DOHH2 (cell line): ENCODE results near the gene LENG8.
A peak's percentile ranks its signal among the peaks of the same experiment; 100 is the strongest.
"Not testable (repeated sequence)": the region's sequence is repeated elsewhere in the genome, so short reads cannot be mapped to it uniquely, and the experiment has no call there.

Experiments
- H3F3A ChIP-seq: fragments of 200-600 bp; sonication (generic), shearing (Covaris generic); 2 replicates; pipeline ENCODE4 v1.6.0; 2016; ENCODE audit warnings: antibody characterized with exemption, mild to moderate bottlenecking; ENCODE audit not compliant: control insufficient read depth, insufficient read depth
- H3K27ac ChIP-seq: fragments of 200-600 bp; sonication (generic); 2 replicates; pipeline ENCODE4 v1.5.1; 2014; ENCODE audit warnings: low read depth, mild to moderate bottlenecking, low read length, moderate library complexity
- H3K27me3 ChIP-seq: fragments of 200-600 bp; sonication (generic); 2 replicates; pipeline ENCODE4 v1.6.1; 2014; ENCODE audit warnings: mild to moderate bottlenecking, low read length, mixed read lengths; ENCODE audit not compliant: control insufficient read depth
- H3K36me3 ChIP-seq: fragments of 200-600 bp; sonication (generic); 2 replicates; pipeline ENCODE4 v1.6.1; 2014; ENCODE audit warnings: mild to moderate bottlenecking, low read length, moderate library complexity, mixed read lengths; ENCODE audit not compliant: control insufficient read depth
- H3K4me1 ChIP-seq: fragments of 200-600 bp; sonication (generic); 2 replicates; pipeline ENCODE4 v1.6.1; 2014; ENCODE audit warnings: mild to moderate bottlenecking, low read length, mixed read lengths; ENCODE audit not compliant: control insufficient read depth
- H3K4me2 ChIP-seq: fragments of 200-600 bp; sonication (generic); 2 replicates; pipeline ENCODE4 v1.6.0; 2014; ENCODE audit warnings: mild to moderate bottlenecking, low read length, moderate library complexity
- H3K4me3 ChIP-seq: fragments of 200-600 bp; sonication (generic); 2 replicates; pipeline ENCODE4 v1.5.1; 2014; ENCODE audit warnings: mild to moderate bottlenecking, low read length, mixed read lengths
- H3K79me2 ChIP-seq: fragments of 200-600 bp; sonication (generic); 2 replicates; pipeline ENCODE4 v1.6.1; 2014; ENCODE audit warnings: mild to moderate bottlenecking, low read length, mixed read lengths; ENCODE audit not compliant: control insufficient read depth
- H3K9me2 ChIP-seq: fragments of 200-600 bp; sonication (generic); replicated peaks from 2 replicates; pipeline ENCODE4 v1.6.1; 2014; ENCODE audit warnings: mild to moderate bottlenecking, low read length, mixed read lengths; ENCODE audit not compliant: control insufficient read depth
- H3K9me3 ChIP-seq: fragments of 200-600 bp; sonication (generic); 2 replicates; pipeline ENCODE4 v1.6.1; 2014; ENCODE audit warnings: antibody characterized with exemption, low read length, mixed read lengths; ENCODE audit not compliant: control insufficient read depth, insufficient read depth
- H4K20me1 ChIP-seq: fragments of 200-600 bp; sonication (generic); 2 replicates; pipeline ENCODE4 v1.6.0; 2014; ENCODE audit warnings: low read depth, mild to moderate bottlenecking, antibody characterized with exemption, low read length, moderate library complexity; ENCODE audit not compliant: control insufficient read depth, insufficient read depth
- CTCF ChIP-seq: fragments of 200-600 bp; sonication (generic); IDR thresholded peaks from one replicate; pipeline ENCODE4 v1.5.1; 2014; ENCODE audit warnings: antibody characterized with exemption, mild to moderate bottlenecking, low read depth, low read length; ENCODE audit not compliant: poor library complexity, severe bottlenecking
- EZH2phosphoT487 ChIP-seq: fragments of 200-600 bp; sonication (generic); IDR thresholded peaks from 2 replicates; pipeline ENCODE4 v1.6.1; 2017; ENCODE audit warnings: borderline replicate concordance, mild to moderate bottlenecking, antibody characterized with exemption, low read length, moderate library complexity, mixed read lengths

LENG8 gene

GRCh38 chr19:54464630-54465425, 15.8 kb downstream of the LENG8 start:
- Histone ChIP-seq H3K4me2 (peak overlapping the region; percentile 82), H3K79me2 (peaks cover 13% of the 10 kb centered on the region), H3K27ac (peak overlapping the region; percentile 81), H3K9me2 (no peaks in the 10 kb centered on the region), H3F3A (peaks cover 6% of the 10 kb centered on the region; the same call in 1 of the 2 replicates), H3K9me3 (no peaks in the 10 kb centered on the region), H4K20me1 (no peaks in the 10 kb centered on the region), H3K36me3 (peaks cover 24% of the 10 kb centered on the region), H3K4me3 (peak overlapping the region; percentile 80), H3K4me1 (peaks cover 30% of the 10 kb centered on the region), H3K27me3 (peaks cover 6% of the 10 kb centered on the region)
- TF ChIP-seq EZH2phosphoT487 (no peak), CTCF (no peak)

GRCh38 chr19:54465426-54466109, 16.6 kb downstream of the LENG8 start:
- Histone ChIP-seq H4K20me1 (no peaks in the 10 kb centered on the region), H3K27ac (no peak overlapping the region), H3K4me2 (no peak overlapping the region), H3K79me2 (peaks cover 13% of the 10 kb centered on the region), H3K9me3 (no peaks in the 10 kb centered on the region), H3K36me3 (peaks cover 18% of the 10 kb centered on the region), H3F3A (peaks cover 6% of the 10 kb centered on the region; the same call in 1 of the 2 replicates), H3K4me1 (peaks cover 30% of the 10 kb centered on the region), H3K9me2 (no peaks in the 10 kb centered on the region), H3K4me3 (no peak overlapping the region), H3K27me3 (peaks cover 13% of the 10 kb centered on the region)
- no peak for TF ChIP-seq EZH2phosphoT487
- no peak for TF ChIP-seq CTCF

- not testable (repeated sequence) for H3K4me2 ChIP-seq, H3K4me3 ChIP-seq, H3K27ac ChIP-seq, H4K20me1 ChIP-seq, H3K9me3 ChIP-seq, H3K9me2 ChIP-seq, H3F3A ChIP-seq
- peaks cover 18% of the 10 kb centered on the region for H3K27me3 ChIP-seq
- H3K36me3 ChIP-seq, result peaks cover 13% of the 10 kb centered on the region
- peaks cover 13% of the 10 kb centered on the region for H3K79me2 ChIP-seq
- H3K4me1 ChIP-seq, result peaks cover 30% of the 10 kb centered on the region
Measured at GRCh38 chr19:54466110-54466480, 17.1 kb downstream of the LENG8 start.

- no peaks in the 10 kb centered on the region for H3K9me3 ChIP-seq
- no peak overlapping the region for H3K27ac ChIP-seq
- H3K4me2 ChIP-seq, result no peak overlapping the region
- no peak for TF ChIP-seq EZH2phosphoT487
- TF ChIP-seq CTCF, result no peak
- 0 out of 2 replicates have a peak, but pooled peaks cover under 1% of the 10 kb centered on the region for H3F3A ChIP-seq
- H3K4me1 ChIP-seq, result peaks cover 9% of the 10 kb centered on the region
- no peaks in the 10 kb centered on the region for H4K20me1 ChIP-seq
- no peaks in the 10 kb centered on the region for H3K9me2 ChIP-seq
- H3K79me2 ChIP-seq, result no peaks in the 10 kb centered on the region
- no peak overlapping the region for H3K4me3 ChIP-seq
- H3K27me3 ChIP-seq, result peaks cover 30% of the 10 kb centered on the region
- no peaks in the 10 kb centered on the region for H3K36me3 ChIP-seq
Measured at GRCh38 chr19:54469496-54469934, 20.5 kb downstream of the LENG8 start.
